Panc1 (cell line): ENCODE measurements around the gene SLTM. TPM values are rescaled to one million over a fixed set of nuclear protein-coding genes. Genes with fewer than 3 reads are reported as not detected.

Experiments
- ATAC-seq: fragments of 200-7000 bp; cut with Tn5 transposase; 2 replicates; pipeline ENCODE4 v1.9.1; 2020; ENCODE audit warnings: mild to moderate bottlenecking, moderate library complexity
- BruUV-seq: library from RNA; stranded (reverse); fragments of 400-500 nt; replicated peaks from 2 replicates; lab custom pipeline; 2021; lab: Mats Ljungman, UMichigan
- CTCF ChIA-PET: fragments of 300-600 bp; sonication (Branson Sonifier 250); formaldehyde crosslinking; loops from one replicate; lab custom pipeline; 2022; ENCODE audit warnings: antibody characterized with exemption; lab: Charles Lee
- POLR2A ChIA-PET: fragments of 300-600 bp; sonication (Branson Sonifier 250); formaldehyde crosslinking; loops from one replicate; lab custom pipeline; 2022; ENCODE audit warnings: antibody characterized with exemption; lab: Charles Lee
- DNase-seq: peaks from one replicate; pipeline ENCODE4 v3.0.0-alpha.2; 2010; ENCODE audit warnings: low read depth, low spot score
- H3K27ac ChIP-seq: 2 replicates; pipeline ENCODE4 v1.5.1; 2011; ENCODE audit warnings: mild to moderate bottlenecking, low read length, inconsistent platforms
- H3K27me3 ChIP-seq: fragments of 200-500 bp; sonication (Bioruptor generic); 2 replicates; pipeline ENCODE4 v1.6.0; 2014; ENCODE audit warnings: low read length, inconsistent platforms; ENCODE audit not compliant: control insufficient read depth, insufficient read depth
- H3K36me3 ChIP-seq: fragments of 200-500 bp; sonication (Bioruptor generic); 2 replicates; pipeline ENCODE4 v1.5.1; 2014; ENCODE audit warnings: inconsistent platforms, mild to moderate bottlenecking, low read length, moderate library complexity; ENCODE audit not compliant: control insufficient read depth, insufficient read depth
- H3K4me1 ChIP-seq: 2 replicates; pipeline ENCODE4 v1.5.1; 2011; ENCODE audit warnings: inconsistent platforms, mild to moderate bottlenecking, low read length, moderate library complexity; ENCODE audit not compliant: control insufficient read depth, insufficient read depth
- H3K4me3 ChIP-seq, 2 experiments: 2 replicates each; pipeline ENCODE4 v1.5.1; 2011 to 2012; ENCODE audit warnings: low read depth in 2 of 2, low read length in 2 of 2, mild to moderate bottlenecking in 2 of 2, inconsistent platforms in 1 of 2, moderate library complexity in 1 of 2
- H3K9me3 ChIP-seq: fragments of 200-500 bp; sonication (Bioruptor generic); 2 replicates; pipeline ENCODE4 v1.5.1; 2014; ENCODE audit warnings: low read depth, mild to moderate bottlenecking, inconsistent platforms, low read length, moderate library complexity; ENCODE audit not compliant: control insufficient read depth, insufficient read depth
- POLR2AphosphoS5 ChIP-seq: IDR thresholded peaks from 2 replicates; pipeline ENCODE4 v1.6.1; 2012; ENCODE audit warnings: mild to moderate bottlenecking, low read depth, low read length, moderate library complexity
- REST ChIP-seq, 2 experiments: IDR thresholded peaks; 2 replicates each; pipeline ENCODE4 v1.6.1; 2011 to 2012; ENCODE audit warnings: low read depth in 2 of 2, control low read depth in 1 of 2, low read length in 1 of 2, mild to moderate bottlenecking in 1 of 2, moderate library complexity in 1 of 2; ENCODE audit not compliant: insufficient read depth in 1 of 2
- SIN3A ChIP-seq: IDR thresholded peaks from 2 replicates; pipeline ENCODE4 v1.6.1; 2012; ENCODE audit warnings: low read depth, mild to moderate bottlenecking, low read length, moderate library complexity, borderline replicate concordance; ENCODE audit not compliant: insufficient read depth
- TCF7L2 ChIP-seq: IDR thresholded peaks from 2 replicates; pipeline ENCODE4 v1.6.1; 2011; ENCODE audit warnings: mild to moderate bottlenecking, low read depth, low read length, inconsistent platforms
- in situ Hi-C: cut with HindIII; loops from 2 replicates; pipeline ENCODE4 v1.10.0; 2016; ENCODE audit warnings: low sequenced_read_pairs, low pct_unique_long_range_greater_than_20kb
- intact Hi-C: fragments of 100-400 bp; cut with micrococcal nuclease; formaldehyde crosslinking; loops from one replicate; pipeline ENCODE4 v1.10.0; 2022; ENCODE audit not compliant: unreplicated experiment
- total RNA-seq: library from RNA; stranded (reverse); gene quantifications from one replicate; pipeline ENCODE4 v1.2.1, GENCODE V29; 2021; ENCODE audit not compliant: unreplicated experiment
- TF ChIP-seq, protein P1 (sequence below): fragments of 450-650 bp; IDR thresholded peaks from 2 replicates; pipeline ENCODE4 v1.5.1; 2017; ENCODE audit warnings: mild to moderate bottlenecking

Gene SLTM
- total RNA-seq, 1 experiment from 2014 or later, result 75.7 TPM

DNA sequence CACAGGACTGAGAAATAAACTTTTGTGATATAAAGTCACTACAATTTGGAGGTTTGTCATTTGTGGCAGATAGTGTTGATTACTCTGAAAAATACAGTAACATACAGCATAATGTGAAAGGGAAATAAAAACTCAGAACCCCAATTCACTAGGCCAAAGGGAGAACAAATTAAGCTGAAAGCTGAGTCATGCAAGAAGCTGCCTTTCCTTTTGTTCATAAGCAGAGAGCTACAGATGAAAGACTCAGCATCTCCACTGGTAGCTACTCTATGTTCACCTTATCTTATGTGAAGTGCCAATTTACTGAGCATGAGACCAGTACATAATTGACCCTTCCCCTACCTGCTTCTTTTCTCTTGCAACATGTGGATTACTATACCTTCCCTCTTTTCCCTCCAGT lies 19.3 kb upstream of the SLTM start:
- POLR2A ChIA-PET, result no interaction called here
- no peaks in the 10 kb centered on the region for H3K36me3 ChIP-seq
- ATAC-seq, result no peak
- intact Hi-C loops, result no loop called here
- in situ Hi-C loops, result no loop called here
- no peaks in the 10 kb centered on the region for H3K9me3 ChIP-seq
- TF ChIP-seq TCF7L2 (no peak), REST (IDR thresholded peaks at IDR 0.05; ENCODE audit: insufficient read depth in 1 of 2, low read depth in 2 of 2, low read length in 1 of 2) (no peak), SIN3A (no peak), POLR2AphosphoS5 (no peak)
- TF ChIP-seq, protein P1, sequence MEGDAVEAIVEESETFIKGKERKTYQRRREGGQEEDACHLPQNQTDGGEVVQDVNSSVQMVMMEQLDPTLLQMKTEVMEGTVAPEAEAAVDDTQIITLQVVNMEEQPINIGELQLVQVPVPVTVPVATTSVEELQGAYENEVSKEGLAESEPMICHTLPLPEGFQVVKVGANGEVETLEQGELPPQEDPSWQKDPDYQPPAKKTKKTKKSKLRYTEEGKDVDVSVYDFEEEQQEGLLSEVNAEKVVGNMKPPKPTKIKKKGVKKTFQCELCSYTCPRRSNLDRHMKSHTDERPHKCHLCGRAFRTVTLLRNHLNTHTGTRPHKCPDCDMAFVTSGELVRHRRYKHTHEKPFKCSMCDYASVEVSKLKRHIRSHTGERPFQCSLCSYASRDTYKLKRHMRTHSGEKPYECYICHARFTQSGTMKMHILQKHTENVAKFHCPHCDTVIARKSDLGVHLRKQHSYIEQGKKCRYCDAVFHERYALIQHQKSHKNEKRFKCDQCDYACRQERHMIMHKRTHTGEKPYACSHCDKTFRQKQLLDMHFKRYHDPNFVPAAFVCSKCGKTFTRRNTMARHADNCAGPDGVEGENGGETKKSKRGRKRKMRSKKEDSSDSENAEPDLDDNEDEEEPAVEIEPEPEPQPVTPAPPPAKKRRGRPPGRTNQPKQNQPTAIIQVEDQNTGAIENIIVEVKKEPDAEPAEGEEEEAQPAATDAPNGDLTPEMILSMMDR, result no peak
- BruUV-seq, result no TSS peak
- no peak overlapping the region for H3K27ac ChIP-seq
- no peak overlapping the region for H3K4me3 ChIP-seq
- CTCF ChIA-PET, result no interaction called here
- DNase-seq, result no peak
- no peaks in the 10 kb centered on the region for H3K27me3 ChIP-seq
- no peaks in the 10 kb centered on the region for H3K4me1 ChIP-seq

- DNase-seq (no peak), ATAC-seq (no peak)
- H3K36me3 ChIP-seq, result no peaks in the 10 kb centered on the region
- CTCF ChIA-PET, result no interaction called here
- intact Hi-C loops (no loop called here), in situ Hi-C loops (no loop called here)
- no peaks in the 10 kb centered on the region for H3K27me3 ChIP-seq
- no peaks in the 10 kb centered on the region for H3K9me3 ChIP-seq
- POLR2A ChIA-PET, result no interaction called here
- no peaks in the 10 kb centered on the region for H3K4me1 ChIP-seq
- H3K27ac ChIP-seq, result no peak overlapping the region
- no TSS peak for BruUV-seq
- no peak overlapping the region for H3K4me3 ChIP-seq
- TF ChIP-seq POLR2AphosphoS5 (no peak), TCF7L2 (no peak)
- TF ChIP-seq, protein P1, result no peak
These were observed 18.0 kb upstream of the SLTM start for GRCh38 chr15:58951388-58952007.
